Neural progenitor cell (in vitro differentiated cells): Measurements from ENCODE around the gene AFF3.

ENCODE experiments used
- CTCF ChIP-seq: fragments of 200-600 bp; sonication (generic); IDR thresholded peaks from 2 replicates; pipeline ENCODE4 v1.5.1; 2017; ENCODE audit warnings: antibody characterized with exemption, mild to moderate bottlenecking
- EZH2 ChIP-seq: fragments of 200-600 bp; sonication (generic); IDR thresholded peaks from 2 replicates; pipeline ENCODE4 v1.6.1; 2017; ENCODE audit warnings: antibody characterized with exemption, mild to moderate bottlenecking, moderate library complexity

DNA sequence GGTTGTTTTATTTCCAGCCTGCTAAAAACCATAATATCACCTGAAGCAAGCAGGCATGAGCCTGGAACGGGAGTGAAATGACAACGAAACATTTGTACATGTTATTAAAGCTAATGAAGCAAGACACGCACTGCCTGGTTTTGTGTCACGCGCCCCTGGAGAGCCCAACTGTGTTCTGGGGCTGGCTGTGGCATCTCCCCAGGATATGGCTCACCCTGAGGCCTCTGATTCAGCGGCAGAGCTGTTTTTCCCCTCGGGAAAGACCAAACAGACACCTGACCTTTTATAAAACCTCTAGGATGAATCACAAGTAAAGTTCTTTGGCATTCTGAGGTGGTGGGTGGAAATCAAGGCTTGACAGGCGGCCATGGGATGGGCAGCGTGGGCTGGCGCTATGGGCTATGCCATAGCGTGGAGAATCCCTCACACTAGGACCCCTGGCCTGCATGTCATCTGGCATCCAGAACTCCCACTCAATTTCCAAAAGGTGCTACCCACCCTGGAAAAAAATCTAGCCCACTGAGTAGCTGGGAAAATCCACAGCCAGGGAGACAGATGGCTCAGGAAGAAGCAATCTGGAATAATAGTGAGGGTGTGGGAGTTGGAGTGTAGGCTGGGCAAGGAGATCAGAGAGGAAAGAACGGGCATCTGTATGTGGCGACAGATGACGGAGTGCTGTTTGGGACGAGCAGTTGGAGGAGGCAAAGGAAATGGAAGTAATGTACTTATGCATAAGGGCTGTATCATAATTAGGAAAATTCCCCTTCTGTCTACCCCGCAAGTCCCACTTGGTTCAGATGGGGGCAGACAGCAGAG is 262.0 kb downstream of the AFF3 start:
- TF ChIP-seq CTCF, result no peak
- no peak for TF ChIP-seq EZH2
